Activated naive CD8-positive, alpha-beta T cell treated with anti-CD3 and anti-CD28 coated beads, Interleukin-2, amount 50 U/mL, for 24 hours (primary cell): ENCODE data around the gene HRH3.

ENCODE experiments used
- ATAC-seq: fragments of 150-1000 bp; cut with Tn5 transposase; one replicate; pipeline ENCODE4 v1.10.0; 2021
- DNase-seq: peaks from one replicate; pipeline ENCODE4 v3.0.0; 2021
- H3K27ac Mint-ChIP-seq: one replicate; pipeline ENCODE4 v1.8.0; 2021; ENCODE audit warnings: mild to moderate bottlenecking, mixed read lengths
- H3K27me3 Mint-ChIP-seq: one replicate; pipeline ENCODE4 v1.8.0; 2021; ENCODE audit warnings: mixed read lengths
- H3K36me3 Mint-ChIP-seq: one replicate; pipeline ENCODE4 v1.8.0; 2021; ENCODE audit warnings: low read depth, mixed read lengths
- H3K4me1 Mint-ChIP-seq: one replicate; pipeline ENCODE4 v1.8.0; 2021; ENCODE audit warnings: mixed read lengths
- H3K4me3 Mint-ChIP-seq: one replicate; pipeline ENCODE4 v1.8.0; 2021; ENCODE audit warnings: mild to moderate bottlenecking, moderate library complexity, mixed read lengths
- H3K9me3 Mint-ChIP-seq: one replicate; pipeline ENCODE4 v1.8.0; 2021; ENCODE audit warnings: mixed read lengths

The HRH3 gene

DNA sequence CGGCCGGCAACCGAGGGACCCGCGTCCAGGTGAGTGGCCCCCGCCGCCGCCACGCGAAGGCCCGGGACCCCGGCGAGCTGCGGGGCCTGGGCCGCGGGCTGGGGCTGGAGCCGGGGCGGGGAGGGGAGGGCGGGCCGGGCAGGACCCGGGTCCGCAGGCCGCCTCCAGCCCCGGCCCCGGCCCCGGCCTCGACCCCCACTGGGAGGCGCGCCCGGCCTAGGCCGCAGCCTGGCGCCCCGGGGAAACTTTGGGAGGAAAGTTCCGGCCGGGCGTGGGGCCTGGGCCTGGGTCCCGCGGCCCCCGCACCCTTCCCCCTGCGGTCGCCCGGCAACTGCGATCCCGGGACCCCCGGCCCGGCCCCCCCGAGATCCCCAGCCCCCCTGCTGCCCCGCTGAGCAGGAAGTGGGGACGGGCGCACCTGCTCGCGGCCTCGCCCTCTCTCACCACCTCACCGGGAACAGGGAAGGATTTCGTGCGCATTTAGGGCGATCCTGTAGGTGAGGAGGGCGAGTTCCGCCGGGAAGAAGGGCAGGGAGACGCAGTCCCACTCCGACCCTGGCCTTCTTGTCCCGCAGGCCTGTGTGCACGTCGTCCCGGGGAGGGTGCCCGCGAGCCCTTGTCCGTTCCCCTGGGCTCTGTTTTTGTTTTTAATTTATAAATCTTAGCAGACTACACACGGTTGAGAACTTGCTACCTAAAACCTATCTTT is 18.6 kb upstream of the HRH3 start:
- ATAC-seq (peak; percentile 1), DNase-seq (no peak)
- H3K27me3 Mint-ChIP-seq: no peaks in the 10 kb centered on the region
- peak overlapping the region; percentile 81 for H3K4me3 Mint-ChIP-seq
- H3K9me3 Mint-ChIP-seq: no peaks in the 10 kb centered on the region
- H3K27ac Mint-ChIP-seq: peak overlapping the region; percentile 64
- peaks cover 27% of the 10 kb centered on the region for H3K4me1 Mint-ChIP-seq
- peaks cover 3% of the 10 kb centered on the region for H3K36me3 Mint-ChIP-seq

DNA sequence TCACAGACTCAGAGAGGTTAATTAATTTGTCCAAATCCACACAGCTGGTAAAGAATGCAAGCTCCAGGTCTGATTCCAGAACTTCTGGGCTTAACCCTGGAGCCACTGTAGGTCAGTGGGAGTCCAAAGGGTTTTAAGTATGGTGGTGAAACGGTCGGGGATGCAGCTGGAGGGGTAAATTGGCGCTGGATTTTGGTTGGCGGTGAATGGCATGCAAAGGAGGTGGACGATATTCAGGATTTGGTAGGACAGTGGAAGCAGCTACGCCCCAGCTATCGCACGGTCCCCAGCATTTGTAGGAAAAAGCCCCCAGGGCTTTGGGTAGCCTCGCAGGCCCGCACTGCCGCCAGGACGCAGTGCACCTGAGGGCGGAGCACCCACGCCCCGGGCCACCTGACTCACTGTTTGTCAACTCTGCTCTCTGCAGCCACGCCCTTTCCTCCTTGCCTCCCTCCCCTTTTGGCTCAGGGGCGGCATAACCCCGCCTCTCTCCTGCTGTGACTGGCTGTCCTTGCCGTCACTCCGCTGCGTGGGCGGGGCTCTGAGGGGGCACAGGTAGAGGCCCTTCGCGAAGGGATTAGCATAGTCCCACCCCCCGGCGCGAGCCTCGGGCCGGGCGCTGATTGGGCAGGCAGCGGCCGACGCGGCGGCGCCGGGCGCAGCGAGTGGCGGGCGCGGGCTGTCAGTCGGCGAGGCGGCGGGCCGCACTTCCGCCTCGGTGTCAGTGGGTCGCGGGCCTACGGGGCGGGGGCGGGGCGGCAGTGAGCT is 17.9 kb upstream of the HRH3 start, which contains the start of gene OSBPL2:
OSBPL2 (plus strand) TSS at position 721 of the 768 bp plus-strand sequence. CDS start 17,664 bp downstream, outside the sequence.
- ATAC-seq (peak; percentile 99), DNase-seq (peak; percentile 100)
- no peaks in the 10 kb centered on the region for H3K9me3 Mint-ChIP-seq
- H3K4me1 Mint-ChIP-seq: peaks cover 27% of the 10 kb centered on the region
- H3K27me3 Mint-ChIP-seq: no peaks in the 10 kb centered on the region
- peak within 1 kb of the TSS; percentile 81 for H3K4me3 Mint-ChIP-seq
- H3K27ac Mint-ChIP-seq: peak within 1 kb of the TSS; percentile 75
- H3K36me3 Mint-ChIP-seq: peaks cover 3% of the 10 kb centered on the region

DNA sequence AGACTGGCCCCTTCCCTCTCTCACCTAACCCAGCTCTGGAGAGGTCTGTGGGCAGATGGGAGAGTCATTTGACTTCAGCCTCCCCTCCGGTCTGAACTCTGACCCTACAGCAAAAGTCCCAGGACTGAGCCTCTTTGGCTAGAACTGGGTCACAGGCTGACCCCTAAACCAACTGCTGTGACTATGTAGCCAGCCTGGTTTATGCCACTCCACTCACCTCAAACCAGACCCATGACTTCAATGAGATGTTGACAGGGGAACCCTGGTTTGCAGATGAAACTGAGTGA is 17.4 kb upstream of the HRH3 start:
- Mint-ChIP-seq H3K4me1 (peaks cover 24% of the 10 kb centered on the region), H3K27me3 (no peaks in the 10 kb centered on the region), H3K4me3 (peak overlapping the region; percentile 71), H3K36me3 (peaks cover 3% of the 10 kb centered on the region), H3K9me3 (no peaks in the 10 kb centered on the region), H3K27ac (no peak overlapping the region)
- ATAC-seq (no peak), DNase-seq (no peak)

DNA sequence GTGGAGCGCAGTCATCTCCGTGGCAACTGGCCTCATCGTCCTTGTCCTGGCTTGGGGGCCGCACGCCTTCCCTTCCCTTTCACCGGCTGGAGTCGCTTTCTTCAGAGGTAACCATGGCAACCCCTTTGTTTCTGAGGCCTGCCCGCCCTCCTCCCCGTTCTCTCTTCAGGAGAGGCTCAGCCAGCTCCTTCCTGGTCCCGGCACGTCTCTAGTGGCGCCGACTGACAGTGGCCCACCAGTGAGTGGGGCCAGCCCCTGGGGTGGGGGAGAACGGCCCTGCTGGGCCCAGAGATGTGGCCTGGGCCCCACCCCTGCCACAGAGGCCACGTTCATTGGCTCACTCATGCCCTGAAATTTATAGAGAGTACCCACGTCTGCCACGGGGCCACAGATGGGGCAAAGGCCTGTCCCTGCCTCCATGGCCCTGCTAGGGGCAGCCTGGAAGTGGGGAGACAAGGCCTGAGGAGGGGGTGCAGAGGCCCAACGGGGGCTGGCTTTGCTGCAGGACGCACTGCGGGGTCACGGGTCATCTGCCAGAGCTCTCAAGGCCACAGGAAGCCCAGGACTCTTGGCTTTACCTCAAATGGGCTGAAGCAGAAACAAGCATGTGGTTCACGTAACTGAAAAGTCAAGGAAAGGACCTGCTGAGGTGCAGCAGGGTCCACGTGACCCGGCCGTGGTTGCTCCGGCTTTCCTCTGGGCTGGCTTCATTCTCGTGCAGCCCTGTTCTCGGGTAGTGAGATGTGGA is 16.9 kb upstream of the HRH3 start:
- DNase-seq (no peak), ATAC-seq (no peak)
- no peaks in the 10 kb centered on the region for H3K27me3 Mint-ChIP-seq
- H3K27ac Mint-ChIP-seq: no peak overlapping the region
- peaks cover 23% of the 10 kb centered on the region for H3K4me1 Mint-ChIP-seq
- H3K4me3 Mint-ChIP-seq: no peak overlapping the region
- no peaks in the 10 kb centered on the region for H3K9me3 Mint-ChIP-seq
- peaks cover under 1% of the 10 kb centered on the region for H3K36me3 Mint-ChIP-seq

DNA sequence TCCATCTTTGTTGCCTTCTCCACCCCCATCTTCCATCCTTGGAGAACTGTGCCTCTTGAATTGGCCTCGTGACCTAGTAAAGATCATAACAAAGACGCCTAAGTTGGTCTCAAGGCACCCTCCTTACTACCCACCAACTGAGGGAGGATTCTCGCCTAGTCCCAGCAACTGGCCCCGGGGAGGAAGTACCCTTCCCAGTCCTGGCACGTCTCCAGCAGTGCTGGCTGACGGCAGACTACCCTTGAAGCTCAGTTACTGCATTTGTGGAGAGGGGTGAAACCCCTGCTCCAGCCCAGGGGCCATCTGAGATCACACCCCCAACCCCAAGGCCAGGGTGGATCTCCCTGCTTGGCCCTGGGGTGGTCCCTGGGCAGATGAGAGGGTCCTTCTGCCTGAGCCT is 16.1 kb upstream of the HRH3 start:
- DNase-seq: no peak
- ATAC-seq: no peak
- Mint-ChIP-seq H3K9me3 (no peaks in the 10 kb centered on the region), H3K36me3 (no peaks in the 10 kb centered on the region), H3K27me3 (no peaks in the 10 kb centered on the region), H3K4me3 (no peak overlapping the region), H3K4me1 (peaks cover 16% of the 10 kb centered on the region), H3K27ac (no peak overlapping the region)

DNA sequence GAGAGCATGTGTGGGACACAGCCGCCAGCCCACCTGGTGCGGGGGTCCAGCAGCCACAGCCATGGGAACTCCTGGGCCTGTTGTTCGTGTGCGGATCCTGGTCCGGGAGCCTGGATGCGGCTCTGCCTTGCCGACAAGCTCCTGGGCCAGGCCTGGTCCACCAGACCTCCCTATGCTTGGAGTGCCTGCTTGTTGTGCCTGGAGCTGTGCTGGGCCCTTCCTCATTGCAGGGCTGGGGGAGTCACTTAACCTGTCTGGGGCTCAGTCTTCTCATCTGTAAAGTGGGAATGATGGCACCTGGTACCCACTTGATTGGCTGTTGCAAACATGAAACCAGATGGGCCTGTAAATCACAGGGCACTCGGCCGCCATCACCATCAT is 15.7 kb upstream of the HRH3 start:
- DNase-seq (no peak), ATAC-seq (no peak)
- no peak overlapping the region for H3K27ac Mint-ChIP-seq
- no peak overlapping the region for H3K4me3 Mint-ChIP-seq
- H3K4me1 Mint-ChIP-seq: peaks cover 14% of the 10 kb centered on the region
- no peaks in the 10 kb centered on the region for H3K36me3 Mint-ChIP-seq
- H3K27me3 Mint-ChIP-seq: no peaks in the 10 kb centered on the region
- H3K9me3 Mint-ChIP-seq: no peaks in the 10 kb centered on the region

DNA sequence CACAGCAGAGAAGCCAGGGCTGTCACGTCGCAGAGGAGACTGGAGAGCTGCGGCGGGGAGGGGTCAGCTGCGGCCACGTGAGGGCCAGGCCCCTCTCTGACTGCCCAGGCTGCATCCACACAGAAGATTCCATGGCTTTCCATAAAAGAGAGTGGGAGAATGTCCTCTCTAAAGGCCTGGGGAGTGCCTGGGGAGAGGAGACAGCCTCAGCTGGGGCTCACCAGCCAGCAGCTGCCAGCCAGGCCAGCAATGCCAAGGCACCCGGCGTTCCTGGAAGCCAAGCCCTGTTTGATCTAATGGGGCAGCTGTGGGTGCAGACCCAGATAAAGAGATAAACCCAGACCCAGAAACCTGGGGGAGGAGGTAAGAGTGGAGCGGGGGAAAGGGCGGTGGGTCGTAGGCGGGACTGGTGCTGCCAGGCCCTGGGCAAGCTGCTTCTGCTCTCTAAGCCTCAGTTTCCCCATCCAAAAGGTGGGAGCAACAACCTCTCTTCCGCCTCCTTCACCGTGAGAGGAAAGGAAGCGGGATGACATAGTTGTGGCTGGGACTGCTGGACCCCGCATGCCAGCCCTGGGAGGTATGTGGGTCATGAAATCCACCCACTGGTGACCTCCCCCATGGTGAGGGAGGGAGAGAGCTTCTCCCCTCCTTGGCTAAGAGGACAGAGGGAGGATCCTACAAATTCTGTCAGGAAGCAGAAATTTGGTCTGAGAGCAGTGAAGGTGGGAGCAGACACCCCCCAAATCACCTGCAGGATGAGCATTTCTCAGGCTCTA is 15.1 kb upstream of the HRH3 start:
- H3K36me3 Mint-ChIP-seq: no peaks in the 10 kb centered on the region
- H3K9me3 Mint-ChIP-seq: no peaks in the 10 kb centered on the region
- no peaks in the 10 kb centered on the region for H3K27me3 Mint-ChIP-seq
- DNase-seq (no peak), ATAC-seq (no peak)
- no peak overlapping the region for H3K27ac Mint-ChIP-seq
- peaks cover 12% of the 10 kb centered on the region for H3K4me1 Mint-ChIP-seq
- no peak overlapping the region for H3K4me3 Mint-ChIP-seq

DNA sequence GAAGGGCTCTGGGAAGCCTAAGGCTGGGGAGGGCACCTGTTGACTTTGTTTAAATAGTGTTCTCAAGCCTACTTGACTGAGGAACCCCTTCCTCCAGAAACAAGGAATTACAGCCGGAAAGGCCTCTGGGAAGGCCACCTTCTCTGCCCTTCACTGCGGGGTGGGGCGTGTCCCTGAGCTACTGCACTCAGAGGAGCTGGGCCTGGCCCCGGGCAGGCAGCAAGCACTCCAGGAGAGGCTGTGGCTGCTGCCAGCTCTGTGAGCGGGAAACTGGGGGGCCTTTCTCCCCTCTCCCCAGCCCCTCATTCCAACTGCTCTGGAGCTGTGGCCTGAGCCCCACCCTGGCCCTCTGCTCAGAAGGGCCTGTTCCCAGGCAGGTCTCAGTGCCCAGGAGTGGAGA is 14.3 kb upstream of the HRH3 start:
- Mint-ChIP-seq H3K27me3 (no peaks in the 10 kb centered on the region), H3K27ac (no peak overlapping the region), H3K4me3 (no peak overlapping the region), H3K36me3 (no peaks in the 10 kb centered on the region), H3K4me1 (peaks cover 6% of the 10 kb centered on the region), H3K9me3 (no peaks in the 10 kb centered on the region)
- DNase-seq (no peak), ATAC-seq (no peak)

DNA sequence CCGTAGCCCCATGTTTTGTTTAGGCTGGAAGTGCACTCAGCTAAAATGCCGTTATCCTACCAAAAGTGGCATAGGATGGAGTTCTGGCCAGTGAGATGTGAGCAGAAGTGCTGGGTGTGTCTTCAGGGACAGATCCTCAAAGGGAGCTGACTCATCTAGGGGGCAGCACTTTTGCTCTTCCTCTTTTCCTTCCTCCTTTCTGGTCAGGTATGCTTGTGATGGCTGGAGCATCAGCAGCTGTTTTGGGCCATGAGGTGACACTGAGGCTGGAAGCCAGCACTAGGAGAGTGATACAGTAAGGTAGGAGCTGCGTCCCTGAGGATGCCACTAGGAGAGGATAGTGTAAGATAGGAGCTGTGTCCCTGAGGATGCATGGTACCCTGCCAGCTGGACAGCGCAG is 13.6 kb upstream of the HRH3 start:
- ATAC-seq (no peak), DNase-seq (no peak)
- Mint-ChIP-seq H3K27me3 (no peaks in the 10 kb centered on the region), H3K36me3 (no peaks in the 10 kb centered on the region), H3K9me3 (no peaks in the 10 kb centered on the region), H3K4me1 (peaks cover 6% of the 10 kb centered on the region), H3K4me3 (no peak overlapping the region), H3K27ac (no peak overlapping the region)

DNA sequence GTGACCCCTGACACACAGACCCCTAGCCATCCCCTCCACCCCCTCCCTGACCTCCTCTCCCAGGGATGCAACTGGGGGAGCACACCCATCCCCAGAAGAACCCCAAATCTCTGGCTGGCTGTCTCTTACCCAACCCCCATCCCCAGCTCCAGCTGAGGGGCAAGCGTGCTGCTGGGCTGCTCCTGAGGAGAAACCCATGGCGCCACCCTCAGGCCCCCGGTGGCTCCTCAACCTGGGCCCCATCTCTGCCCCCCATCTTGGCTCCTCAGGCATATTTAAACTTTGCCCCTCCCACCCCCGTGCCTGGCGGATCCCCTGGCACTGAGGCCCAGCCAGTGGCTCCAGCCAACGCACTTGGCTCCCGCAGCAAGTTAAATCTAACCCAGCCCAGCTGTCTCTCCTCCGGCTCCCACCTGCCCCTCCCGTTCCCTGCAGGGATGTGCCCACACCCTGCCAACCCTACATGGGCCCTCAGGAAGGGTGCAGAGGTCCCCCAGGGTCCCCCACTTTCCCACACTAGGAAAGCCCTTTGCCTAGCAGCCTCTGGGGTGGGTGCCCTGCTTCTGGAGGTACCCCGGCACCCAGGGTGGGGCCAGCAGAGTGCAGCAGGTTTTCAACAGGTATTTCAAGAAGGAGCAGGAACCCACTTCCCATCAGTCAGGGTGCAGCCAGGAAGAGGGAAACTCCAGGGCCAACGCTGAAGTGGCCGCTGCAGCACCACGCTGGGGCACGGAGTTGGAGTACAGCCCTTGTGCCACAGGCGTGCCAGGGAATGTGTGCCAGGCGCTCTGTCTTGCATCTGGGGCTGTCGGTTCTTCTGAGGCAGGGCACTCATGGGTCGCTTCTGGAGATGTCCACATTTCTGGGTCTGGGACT is 12.9 kb upstream of the HRH3 start:
- no peak overlapping the region for H3K27ac Mint-ChIP-seq
- no peaks in the 10 kb centered on the region for H3K27me3 Mint-ChIP-seq
- DNase-seq (no peak), ATAC-seq (no peak)
- H3K4me1 Mint-ChIP-seq: peaks cover 4% of the 10 kb centered on the region
- H3K9me3 Mint-ChIP-seq: no peaks in the 10 kb centered on the region
- no peaks in the 10 kb centered on the region for H3K36me3 Mint-ChIP-seq
- no peak overlapping the region for H3K4me3 Mint-ChIP-seq

DNA sequence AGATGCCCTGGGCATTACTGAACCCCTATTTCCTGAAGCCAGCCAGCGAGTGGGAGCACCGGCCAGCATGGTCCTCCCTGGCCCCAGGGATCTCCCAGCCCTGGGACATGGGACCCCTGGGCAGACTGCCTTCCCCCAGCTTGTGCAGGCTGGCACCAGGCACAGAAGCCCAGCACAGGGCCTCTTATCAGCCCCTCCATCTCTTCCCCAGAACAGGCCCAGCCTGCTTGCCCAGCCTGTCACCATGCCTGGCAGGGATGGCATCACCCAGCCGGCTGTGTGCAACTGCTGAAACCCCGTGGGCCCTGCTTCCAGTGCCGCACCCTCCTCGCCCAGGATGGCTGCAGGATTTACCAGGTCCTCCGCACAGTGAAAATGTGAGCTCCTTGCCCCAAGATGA is 12.1 kb upstream of the HRH3 start:
- no peaks in the 10 kb centered on the region for H3K27me3 Mint-ChIP-seq
- H3K27ac Mint-ChIP-seq: no peak overlapping the region
- no peak overlapping the region for H3K4me3 Mint-ChIP-seq
- DNase-seq (no peak), ATAC-seq (no peak)
- no peaks in the 10 kb centered on the region for H3K36me3 Mint-ChIP-seq
- no peaks in the 10 kb centered on the region for H3K9me3 Mint-ChIP-seq
- no peaks in the 10 kb centered on the region for H3K4me1 Mint-ChIP-seq

DNA sequence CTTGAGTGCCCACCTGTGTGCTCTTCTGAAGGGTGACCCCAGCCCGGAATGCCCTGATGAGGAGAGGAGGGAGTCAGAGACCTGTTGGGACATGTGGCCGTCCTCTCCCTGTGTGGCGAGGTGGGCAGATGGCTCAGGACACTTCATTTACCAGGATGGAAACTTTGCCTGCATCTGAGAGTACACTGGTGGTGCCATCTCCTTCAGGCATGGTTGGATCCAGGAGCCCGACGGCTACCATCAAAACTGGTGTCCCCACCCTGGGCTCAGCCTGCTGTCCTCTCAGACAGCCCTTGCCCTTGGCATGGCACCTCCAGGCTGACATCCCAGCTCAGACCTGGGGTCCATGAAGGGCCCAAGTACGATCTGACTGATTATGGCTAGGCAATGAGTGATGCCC is 11.2 kb upstream of the HRH3 start:
- Mint-ChIP-seq H3K27ac (no peak overlapping the region), H3K27me3 (peaks cover 3% of the 10 kb centered on the region), H3K36me3 (no peaks in the 10 kb centered on the region), H3K4me3 (no peak overlapping the region), H3K4me1 (no peaks in the 10 kb centered on the region), H3K9me3 (no peaks in the 10 kb centered on the region)
- ATAC-seq: no peak
- DNase-seq: no peak

DNA sequence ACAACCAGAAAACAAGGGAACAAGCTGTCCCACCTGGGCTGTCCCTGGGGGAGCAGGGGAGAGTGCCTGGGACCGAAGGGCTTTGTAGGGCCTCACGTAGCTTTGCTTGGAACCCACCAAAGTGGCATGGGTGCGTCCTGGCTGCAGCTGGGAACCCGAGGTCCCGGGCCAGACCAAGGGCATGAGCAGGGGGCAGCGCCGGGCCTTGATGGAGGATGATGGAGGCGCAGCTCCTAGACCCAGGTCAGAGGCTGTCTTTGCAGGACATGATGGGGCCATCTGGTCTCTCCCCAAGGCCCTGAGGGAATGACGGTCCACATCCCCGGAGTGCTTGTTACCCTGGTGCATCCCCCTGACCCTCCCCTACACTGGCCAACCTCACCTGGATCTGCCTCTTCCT is 10.6 kb upstream of the HRH3 start:
- no peaks in the 10 kb centered on the region for H3K36me3 Mint-ChIP-seq
- no peaks in the 10 kb centered on the region for H3K4me1 Mint-ChIP-seq
- H3K27ac Mint-ChIP-seq: no peak overlapping the region
- H3K9me3 Mint-ChIP-seq: no peaks in the 10 kb centered on the region
- peaks cover 4% of the 10 kb centered on the region for H3K27me3 Mint-ChIP-seq
- DNase-seq (no peak), ATAC-seq (no peak)
- no peak overlapping the region for H3K4me3 Mint-ChIP-seq

DNA sequence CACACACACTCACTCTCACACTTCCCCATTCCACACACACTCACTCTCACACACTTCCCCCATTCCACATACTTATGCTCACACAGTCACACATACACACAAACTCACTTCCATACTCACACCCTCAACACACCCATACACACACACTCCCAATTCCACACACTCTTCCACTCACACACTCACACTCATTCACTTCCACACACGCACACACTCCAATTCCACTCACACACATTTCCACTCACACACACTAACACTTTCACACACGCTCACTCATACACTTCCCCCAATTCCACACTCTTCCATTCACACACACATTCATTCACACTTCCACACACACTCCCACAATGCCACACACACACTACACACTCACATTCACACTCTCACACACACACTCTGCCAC is 10.2 kb upstream of the HRH3 start:
- Mint-ChIP-seq H3K4me1 (no peaks in the 10 kb centered on the region), H3K4me3 (no peak overlapping the region), H3K9me3 (no peaks in the 10 kb centered on the region), H3K36me3 (no peaks in the 10 kb centered on the region), H3K27ac (no peak overlapping the region), H3K27me3 (peaks cover 7% of the 10 kb centered on the region)
- no peak for DNase-seq
- no peak for ATAC-seq
